ENCODE data around the gene AGO3. TPM values are rescaled to one million over a fixed set of nuclear protein-coding genes. Genes with fewer than 3 reads are reported as not detected.
"Not testable (repeated sequence)": the region's sequence is repeated elsewhere in the genome, so short reads cannot be mapped to it uniquely, and the experiment has no call there.

Gene AGO3
- total and polyA plus RNA-seq, 2 donors (not counting 3 experiments of a cell fraction or from before 2014, with no cell fraction given): 10.4 to 21.1 TPM

GRCh38 chr1:35971601-35972000 lies 40.7 kb downstream of the AGO3 start:
- H3K4me2 ChIP-seq (ENCODE audit: insufficient read depth, low read length): no peak overlapping the region
- H3K9me3 ChIP-seq (replicated peaks; ENCODE audit: control insufficient read depth, insufficient read depth, low read length): no peaks in the 10 kb centered on the region
- DNase-seq (ENCODE audit: low read depth, low spot score) (no peak), FAIRE-seq (no peak)
- TF ChIP-seq, protein P1, sequence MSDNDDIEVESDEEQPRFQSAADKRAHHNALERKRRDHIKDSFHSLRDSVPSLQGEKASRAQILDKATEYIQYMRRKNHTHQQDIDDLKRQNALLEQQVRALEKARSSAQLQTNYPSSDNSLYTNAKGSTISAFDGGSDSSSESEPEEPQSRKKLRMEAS (IDR thresholded peaks at IDR 0.05; ENCODE audit: insufficient read depth, insufficient read length): no peak
- no peak for TF ChIP-seq CTCF (IDR thresholded peaks at IDR 0.05; ENCODE audit: extremely low read depth in 1 of 2, insufficient read depth in 1 of 2, low read depth in 1 of 2, low read length in 2 of 2)
- TF ChIP-seq POLR2AphosphoS5 (IDR thresholded peaks at IDR 0.05; ENCODE audit: insufficient read depth, low read depth, low read length): no peak
- TF ChIP-seq JUN (IDR thresholded peaks at IDR 0.05; ENCODE audit: borderline replicate concordance, insufficient read depth, insufficient read length, low read depth): no peak
- TF ChIP-seq FOS (IDR thresholded peaks at IDR 0.05; ENCODE audit: borderline replicate concordance, insufficient read depth, low read length): no peak
- no peak for TF ChIP-seq GATA2 (IDR thresholded peaks at IDR 0.05; ENCODE audit: insufficient read depth, insufficient read length, low read depth, low read length)
- TF ChIP-seq MYC (IDR thresholded peaks at IDR 0.05; ENCODE audit: low read depth, low read length): no peak
- TF ChIP-seq POLR2A (IDR thresholded peaks at IDR 0.05; ENCODE audit: low read depth, low read length): no peak
- TF ChIP-seq EZH2 (IDR thresholded peaks at IDR 0.05; ENCODE audit: borderline replicate concordance, low read depth, low read length, severe bottlenecking): no peak
- peaks cover 5% of the 10 kb centered on the region for H3K79me2 ChIP-seq (ENCODE audit: control insufficient read depth, insufficient read depth, low read length)
- intact Hi-C loops (cut with micrococcal nuclease): no loop called here
- ChIA-PET POLR2A (no interaction called here), CTCF (no interaction called here)
- H4K20me1 ChIP-seq (replicated peaks; ENCODE audit: control insufficient read depth, extremely low read depth, insufficient read depth, low read length): no peaks in the 10 kb centered on the region
- dilution Hi-C loops (cut with MboI; ENCODE audit: extremely low pct_ligation_motif_present, low sequenced_read_pairs): no loop called here
- H3K4me1 ChIP-seq (ENCODE audit: control insufficient read depth, extremely low read depth, insufficient read depth, low read length): no peaks in the 10 kb centered on the region
- H3K9me1 ChIP-seq (replicated peaks; ENCODE audit: control insufficient read depth, extremely low read depth, insufficient read depth, low read length): no peaks in the 10 kb centered on the region
- no peak overlapping the region for H3K27ac ChIP-seq (ENCODE audit: insufficient read depth, low read depth, low read length)
- no TSS peak for BruUV-seq (replicated peaks)
- H2AFZ ChIP-seq (ENCODE audit: low read depth, low read length): no peak overlapping the region
- peaks cover 0 to 2% of the 10 kb centered on the region in 2 experiments for H3K36me3 ChIP-seq (ENCODE audit: control insufficient read depth in 2 of 2, extremely low read depth in 1 of 2, insufficient read depth in 2 of 2, low read length in 2 of 2)
- H3K4me3 ChIP-seq (replicated peaks in 1 of 3; ENCODE audit: insufficient read depth in 1 of 3, low read depth in 1 of 3, low read length in 3 of 3): no peak overlapping the region
- H3K9ac ChIP-seq (replicated peaks; ENCODE audit: extremely low read depth, insufficient read depth, low read length): no peak overlapping the region
- H3K27me3 ChIP-seq (ENCODE audit: control insufficient read depth in 2 of 2, insufficient read depth in 2 of 2, low read length in 2 of 2): no peaks in the 10 kb centered on the region

DNA sequence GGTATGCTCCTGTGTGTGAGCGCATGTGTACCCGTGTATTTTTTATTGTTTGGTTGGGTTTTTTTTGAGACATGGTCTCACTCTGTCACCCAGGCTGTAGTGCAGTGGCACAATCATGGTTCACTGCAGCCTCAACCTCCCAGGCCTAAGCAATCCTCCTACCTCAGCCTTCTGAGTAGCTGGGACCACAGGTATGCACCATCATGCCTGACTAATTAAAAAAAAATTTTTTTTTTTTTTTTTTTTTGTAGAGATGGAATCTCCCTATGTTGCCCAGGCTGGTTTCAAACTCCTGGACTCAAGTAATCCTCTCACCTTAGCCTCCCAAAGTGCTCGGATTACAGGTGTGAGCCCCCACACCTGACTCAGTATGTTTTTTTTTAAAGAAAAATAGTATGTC lies 41.7 kb downstream of the AGO3 start:
- H3K27me3 ChIP-seq (ENCODE audit: control insufficient read depth in 2 of 2, insufficient read depth in 2 of 2, low read length in 2 of 2); BruUV-seq (replicated peaks); H4K20me1 ChIP-seq (replicated peaks; ENCODE audit: control insufficient read depth, extremely low read depth, insufficient read depth, low read length); H3K4me1 ChIP-seq (ENCODE audit: control insufficient read depth, extremely low read depth, insufficient read depth, low read length); H3K4me2 ChIP-seq (ENCODE audit: insufficient read depth, low read length); intact Hi-C loops (cut with micrococcal nuclease); H3K9me1 ChIP-seq (replicated peaks; ENCODE audit: control insufficient read depth, extremely low read depth, insufficient read depth, low read length); H3K36me3 ChIP-seq (ENCODE audit: control insufficient read depth in 2 of 2, extremely low read depth in 1 of 2, insufficient read depth in 2 of 2, low read length in 2 of 2); FAIRE-seq; H3K79me2 ChIP-seq (ENCODE audit: control insufficient read depth, insufficient read depth, low read length); H3K9ac ChIP-seq (replicated peaks; ENCODE audit: extremely low read depth, insufficient read depth, low read length); dilution Hi-C loops (cut with MboI; ENCODE audit: extremely low pct_ligation_motif_present, low sequenced_read_pairs); DNase-seq (ENCODE audit: low read depth, low spot score); CTCF ChIA-PET; POLR2A ChIA-PET; H3K9me3 ChIP-seq (replicated peaks; ENCODE audit: control insufficient read depth, insufficient read depth, low read length); H3K4me3 ChIP-seq (replicated peaks in 1 of 3; ENCODE audit: insufficient read depth in 1 of 3, low read depth in 1 of 3, low read length in 3 of 3); H2AFZ ChIP-seq (ENCODE audit: low read depth, low read length); H3K27ac ChIP-seq (ENCODE audit: insufficient read depth, low read depth, low read length): not testable (repeated sequence)

Data from endothelial cell of umbilical vein (primary cell).